ENCODE measurements around the gene REXO5.
"Not testable (repeated sequence)": the region's sequence is repeated elsewhere in the genome, so short reads cannot be mapped to it uniquely, and the experiment has no call there.

Gene REXO5

DNA sequence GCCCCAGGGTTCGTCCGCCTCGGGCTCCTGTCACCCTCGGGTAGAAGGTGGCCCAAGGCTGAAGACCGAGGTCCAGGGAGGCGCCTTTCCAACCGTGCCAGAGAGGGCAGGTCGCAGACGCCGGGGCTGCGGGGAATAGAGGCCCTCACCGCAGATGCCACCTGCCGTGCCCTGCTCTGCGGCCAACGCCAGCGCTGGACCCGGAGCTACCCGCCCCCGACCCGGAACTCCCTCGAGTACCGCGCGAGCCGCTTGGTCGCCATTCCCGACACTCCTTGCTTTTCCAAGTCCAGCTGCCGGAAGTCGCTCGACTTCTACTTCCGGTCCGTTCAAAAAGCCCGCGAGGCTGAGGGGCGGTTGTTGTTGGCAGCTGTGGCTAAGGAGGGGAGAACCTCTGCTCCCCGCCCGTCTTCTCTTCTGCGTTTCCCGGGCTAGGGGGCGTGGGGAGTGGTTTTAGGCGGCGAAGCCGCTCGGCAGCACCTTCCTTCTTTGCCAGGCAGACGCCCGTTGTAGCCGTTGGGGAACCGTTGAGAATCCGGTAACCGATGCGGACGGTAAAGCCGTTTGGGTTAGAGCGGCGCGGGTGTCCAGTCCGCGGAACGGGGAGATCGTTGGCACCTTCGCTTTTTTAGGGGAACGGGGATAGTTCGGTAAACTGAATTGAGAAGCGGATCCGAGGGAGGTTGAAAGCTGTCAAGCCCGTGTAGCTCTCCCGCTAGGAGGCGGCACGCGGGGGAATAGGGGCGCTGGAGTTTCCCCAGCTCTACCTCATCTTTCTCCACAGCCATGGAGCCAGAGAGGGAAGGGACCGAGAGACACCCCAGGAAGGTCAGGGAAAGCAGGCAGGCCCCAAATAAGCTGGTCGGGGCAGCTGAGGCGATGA lies at the start of gene REXO5, which contains the start of gene ERI2:
Gene REXO5, plus strand, starts transcription at position 360 of the 883 bp plus-strand sequence. Its CDS starts 427 bp downstream, at position 787.
Gene ERI2, minus strand, starts transcription at position 305 of the 883 bp plus-strand sequence. Its CDS starts 42 bp downstream, at position 263.
- DNase-seq = peak; percentile 96

GRCh38 chr16:20760346-20760745 lies 46.0 kb upstream of the REXO5 start:
- DNase-seq = no peak

- no peak for DNase-seq
These were observed 45.2 kb upstream of the REXO5 start for GRCh38 chr16:20761175-20761574.

- DNase-seq = no peak
These were observed 43.8 kb upstream of the REXO5 start for GRCh38 chr16:20762404-20763123.

GRCh38 chr16:20763461-20764232 lies 42.7 kb upstream of the REXO5 start, which contains the start of gene ACSM3:
TSS of gene ACSM3 (plus strand) at chr16:20764014. CDS start at chr16:20770035, 6,021 bp downstream.
- peak; percentile 48 for DNase-seq

DNA sequence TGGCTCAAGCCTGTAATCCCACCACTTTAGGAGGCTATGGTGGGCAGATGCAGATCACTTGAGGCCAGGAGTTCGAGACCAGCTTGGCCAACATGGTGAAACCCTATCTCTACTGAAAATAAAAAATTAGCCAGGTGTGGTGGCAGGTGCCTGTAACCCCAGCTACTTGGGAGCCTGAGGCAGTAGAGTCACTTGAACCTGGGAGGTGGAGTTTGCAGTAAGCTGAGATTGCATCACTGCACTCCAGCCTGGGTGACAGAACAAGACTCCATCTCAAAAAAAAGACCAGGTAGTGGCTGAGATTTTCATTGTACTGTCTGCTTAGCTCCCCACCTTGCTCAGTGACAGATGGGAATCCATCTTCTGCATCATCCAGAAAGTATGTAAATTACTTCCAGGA lies 41.9 kb upstream of the REXO5 start:
- not testable (repeated sequence) for DNase-seq

- no peak for DNase-seq
These were observed 40.6 kb upstream of the REXO5 start for GRCh38 chr16:20765732-20766131.

GRCh38 chr16:20766294-20766693 lies 40.0 kb upstream of the REXO5 start:
- no peak for DNase-seq

DNA sequence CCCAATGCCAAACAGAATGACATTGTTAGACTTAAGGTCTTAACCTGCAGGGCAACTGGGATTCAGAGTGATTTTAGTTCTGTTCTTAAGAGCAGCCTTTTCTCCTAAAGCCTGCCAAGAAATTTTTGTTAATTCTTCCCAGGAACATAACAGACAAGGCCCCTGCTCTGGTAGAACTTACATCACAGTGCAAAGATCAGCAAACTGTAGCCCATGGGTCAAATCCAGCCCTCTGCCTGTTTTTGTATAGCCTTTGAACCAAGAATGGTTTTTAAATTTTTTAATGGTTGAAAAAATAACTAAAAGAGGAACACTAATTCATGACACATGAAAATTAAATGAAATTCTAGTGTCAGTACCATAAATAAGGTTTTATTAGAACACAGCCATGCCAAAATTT lies 38.8 kb upstream of the REXO5 start:
- DNase-seq = no peak

DNA sequence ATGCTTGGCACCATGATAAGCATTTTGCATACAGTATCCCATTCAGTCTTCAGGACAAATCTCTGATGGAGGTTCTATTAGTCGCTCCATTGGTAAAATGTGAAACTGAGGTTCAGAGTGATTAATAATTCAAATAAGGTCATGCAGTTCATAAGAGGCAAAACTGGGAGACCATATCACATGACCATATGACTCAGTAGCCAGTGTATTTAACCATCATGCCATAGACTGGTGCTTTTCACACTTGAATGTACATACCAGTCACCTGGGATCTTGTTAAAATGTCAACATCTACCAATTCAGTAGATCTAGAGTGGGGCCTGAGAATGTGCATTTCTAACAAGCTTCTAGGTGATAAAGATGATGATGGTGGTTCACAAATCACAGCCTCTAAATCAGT lies 38.2 kb upstream of the REXO5 start:
- no peak for DNase-seq

DNA sequence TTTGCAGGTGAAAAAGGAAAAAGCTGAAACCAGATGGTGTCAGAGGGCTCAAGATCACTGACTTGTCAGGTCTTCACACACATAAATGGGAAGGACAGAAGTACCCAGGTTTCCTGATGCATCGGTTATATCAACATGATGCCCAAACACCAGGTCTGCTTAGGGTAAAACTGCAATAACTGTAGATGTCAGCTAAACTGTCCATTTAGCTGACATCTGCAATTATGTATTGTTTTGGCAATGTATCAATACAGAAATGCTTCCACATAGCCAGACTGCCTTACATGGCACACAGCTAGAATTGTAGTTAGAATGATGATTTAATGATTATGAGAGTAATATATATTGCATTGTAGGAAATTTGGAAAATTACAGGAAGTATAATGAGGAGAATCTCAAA lies 37.5 kb upstream of the REXO5 start:
- no peak for DNase-seq

- DNase-seq = no peak
These were observed 32.6 kb upstream of the REXO5 start for GRCh38 chr16:20773679-20774078.

DNA sequence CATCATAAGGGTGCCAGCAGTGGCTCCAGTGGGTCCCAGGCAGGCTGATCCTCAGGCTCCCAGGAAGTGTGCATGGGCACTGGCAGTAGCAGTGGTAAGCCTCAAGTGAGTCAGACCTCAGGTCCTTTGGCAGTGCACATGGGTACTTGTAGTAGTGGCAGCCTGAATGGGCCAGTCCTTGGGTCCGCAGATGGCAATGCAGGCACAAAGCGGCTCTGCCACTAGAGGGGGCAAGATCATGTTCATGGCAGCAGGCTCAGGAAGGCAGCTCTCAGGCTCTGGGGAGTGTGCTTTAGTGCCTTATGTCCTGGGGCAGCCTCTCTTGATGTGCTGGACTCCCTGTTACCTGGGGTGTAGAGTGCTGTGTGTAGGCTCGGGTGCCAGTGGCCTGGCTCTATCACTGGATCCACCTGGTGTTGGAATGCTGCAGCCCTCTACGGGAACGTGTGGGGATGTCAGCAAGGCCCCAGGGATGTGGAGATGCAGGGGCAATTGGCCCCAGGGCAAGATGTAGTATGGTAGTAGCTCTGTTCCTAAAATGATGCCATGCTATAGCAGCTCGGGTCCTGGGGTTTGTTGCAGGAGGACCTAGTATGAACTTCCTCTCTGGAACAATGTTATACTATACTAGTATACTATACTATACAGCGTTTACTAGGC lies 31.5 kb upstream of the REXO5 start:
- peak; percentile 21 for DNase-seq

- DNase-seq = no peak
These were observed 24.6 kb upstream of the REXO5 start for GRCh38 chr16:20781697-20782096.

DNA sequence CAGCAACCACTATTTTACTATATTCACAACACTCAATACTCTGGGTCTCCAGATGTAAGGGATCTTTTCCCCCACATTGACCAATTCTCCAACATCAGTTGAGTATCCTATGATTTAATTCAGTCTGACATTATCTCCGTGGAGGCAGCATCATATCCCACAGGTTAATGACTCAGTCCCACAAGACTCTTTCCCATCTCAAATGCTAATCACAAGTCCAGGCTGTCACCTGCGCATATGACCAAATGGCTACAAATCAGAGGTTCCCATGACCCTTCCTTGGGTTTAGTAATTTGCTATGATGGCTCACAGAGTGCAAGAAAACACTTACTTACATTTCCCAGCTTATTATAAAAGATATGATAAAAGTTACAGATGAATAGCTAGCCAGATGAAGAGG lies 23.9 kb upstream of the REXO5 start:
- no peak for DNase-seq

DNA sequence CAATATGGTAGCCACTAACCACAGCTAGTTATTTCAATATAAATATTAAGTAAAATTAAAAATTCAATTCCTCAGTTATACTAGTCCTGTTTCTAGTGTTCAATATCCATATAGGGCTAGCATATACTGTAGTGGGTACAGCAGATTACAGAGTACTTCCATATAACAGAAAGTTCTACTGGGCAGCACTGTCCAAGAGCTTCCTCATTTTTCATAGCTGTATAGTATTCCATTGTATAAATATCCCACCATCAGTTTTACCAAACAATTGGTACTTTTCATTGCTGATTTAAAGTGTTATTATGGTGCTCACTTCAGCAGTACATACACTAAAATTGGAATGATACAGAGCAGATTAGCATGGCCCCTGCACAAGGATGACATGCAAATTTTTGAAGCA lies 22.1 kb upstream of the REXO5 start:
- DNase-seq = no peak

DNA sequence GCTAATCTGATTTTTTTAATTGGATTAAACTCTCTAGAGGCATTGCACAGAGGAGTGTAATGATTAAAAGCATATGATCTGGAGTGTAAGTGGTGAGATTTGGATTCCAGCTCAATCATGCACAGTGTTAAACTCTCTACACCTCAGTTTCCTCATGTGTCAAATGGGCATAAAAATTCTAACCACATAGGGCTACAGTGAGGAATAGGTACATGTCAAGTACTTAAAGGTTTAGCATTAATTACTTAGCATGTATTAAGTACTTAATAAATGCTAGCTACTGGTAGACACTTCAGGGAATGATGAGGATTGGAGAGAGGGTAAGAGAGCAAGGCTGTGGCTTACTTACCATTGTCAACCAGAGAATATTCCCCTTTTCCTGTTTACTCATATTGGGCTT lies 17.2 kb upstream of the REXO5 start:
- DNase-seq = no peak

GRCh38 chr16:20791923-20792612 lies 14.3 kb upstream of the REXO5 start:
- no peak for DNase-seq

- DNase-seq = no peak
These were observed 8.0 kb upstream of the REXO5 start for GRCh38 chr16:20798364-20798763.

GRCh38 chr16:20799599-20799998 lies 6.7 kb upstream of the REXO5 start:
- no peak for DNase-seq

DNA sequence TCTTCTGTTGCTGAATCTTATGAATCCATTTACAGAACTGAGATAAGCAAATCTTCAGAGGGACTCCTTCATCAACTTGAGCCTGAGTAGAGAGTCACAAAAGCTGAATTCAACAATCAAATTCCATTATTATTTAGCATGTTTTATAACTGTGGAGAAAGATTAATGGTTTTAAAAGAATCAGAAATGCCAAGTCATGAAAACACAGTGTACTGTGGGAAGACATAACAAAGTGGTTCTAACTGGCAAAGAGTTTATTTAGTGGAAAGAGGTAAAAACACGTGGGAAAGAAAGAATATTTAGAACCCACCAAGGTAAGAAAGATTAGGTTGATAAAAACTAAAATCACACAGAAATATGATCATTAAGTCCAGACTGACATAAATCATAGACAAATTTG lies 5.0 kb upstream of the REXO5 start:
- no peak for DNase-seq

DNA sequence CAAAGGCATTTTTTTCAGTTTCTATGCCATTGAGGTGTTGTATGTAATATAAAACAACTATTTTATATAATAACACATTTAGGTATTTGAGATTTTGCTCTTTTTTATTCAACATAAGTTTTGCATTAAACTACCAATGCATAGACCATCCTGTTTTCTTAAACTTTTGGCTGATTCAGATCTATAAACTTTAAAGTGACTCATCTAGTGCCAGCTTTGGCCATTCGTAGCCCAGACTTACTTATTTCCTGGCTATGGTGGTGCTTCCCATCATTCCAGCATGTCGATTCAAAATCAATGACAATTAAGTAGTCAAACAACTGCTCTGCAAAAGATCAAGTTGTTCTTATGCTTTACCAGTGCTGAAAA lies 3.2 kb upstream of the REXO5 start:
- DNase-seq = no peak

All from NCI-H2227 treated with DMSO at 0.1 percent for 48 hours (cell line).